GM21367 (cell line): ENCODE measurements around the gene ARNT2.

Source experiments
- ATAC-seq: cut with Tn5 transposase; IDR thresholded peaks from one replicate; pipeline ENCODE4 v1.9.1; 2021; ENCODE audit not compliant: unreplicated experiment

The ARNT2 gene

DNA sequence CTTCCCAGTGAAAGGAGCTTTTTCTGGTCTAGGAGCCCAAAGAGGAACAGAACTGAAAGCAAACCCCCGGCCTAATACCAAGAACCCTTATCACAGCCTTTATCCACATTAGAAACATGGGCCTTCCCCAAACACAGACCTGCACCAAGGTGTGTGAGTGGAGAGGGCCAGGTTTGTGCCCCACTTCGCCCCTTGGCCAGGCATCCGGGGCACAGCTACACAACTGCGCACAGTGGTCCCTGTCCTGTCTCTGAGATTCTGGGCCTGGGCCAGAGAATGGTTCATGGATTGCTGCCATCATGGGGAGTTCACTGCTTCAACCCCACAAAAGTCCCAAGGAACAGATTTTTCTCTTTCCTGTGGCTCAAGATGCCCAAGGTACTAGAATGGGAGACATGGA is 165.5 kb downstream of the ARNT2 start:
- no peak for ATAC-seq

DNA sequence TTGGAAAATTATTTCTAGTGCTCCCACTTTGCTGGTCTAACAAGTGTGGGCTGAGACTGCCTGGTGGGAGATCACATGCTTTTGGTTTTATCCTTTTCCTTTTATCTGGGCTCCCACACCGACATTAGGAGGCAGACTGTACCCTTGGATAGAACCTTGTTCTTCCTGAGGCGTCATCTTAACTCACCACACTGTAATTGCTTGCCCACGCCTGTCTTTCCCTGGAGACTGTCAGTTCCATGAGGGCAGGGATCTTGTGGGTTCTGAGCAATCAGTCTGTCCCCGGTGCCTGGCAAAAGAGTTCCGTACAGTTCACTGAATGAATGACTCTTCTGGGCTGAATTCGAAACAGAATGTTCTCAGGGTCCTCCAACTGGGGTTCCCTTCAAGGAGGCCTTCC is 166.4 kb downstream of the ARNT2 start:
- no peak for ATAC-seq

DNA sequence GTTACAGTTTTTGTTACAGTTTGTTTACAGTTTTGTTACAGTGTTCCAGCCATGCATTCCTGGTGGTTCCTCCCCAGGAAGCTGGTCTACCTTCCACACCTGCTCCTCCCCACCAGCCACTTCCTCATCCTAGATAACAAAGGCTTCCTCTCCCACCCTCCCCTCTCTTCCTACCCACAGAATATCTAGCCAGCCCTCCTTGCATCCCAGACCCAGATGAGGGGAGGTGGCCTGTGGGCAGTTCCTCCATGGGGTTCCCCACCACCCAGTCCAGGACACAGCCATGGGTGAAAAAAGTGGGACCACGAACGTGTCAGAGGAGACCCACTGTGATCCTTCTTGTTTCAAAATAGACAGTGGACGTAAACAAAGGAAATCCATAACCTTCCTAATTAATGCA is 168.2 kb downstream of the ARNT2 start:
- no peak for ATAC-seq

DNA sequence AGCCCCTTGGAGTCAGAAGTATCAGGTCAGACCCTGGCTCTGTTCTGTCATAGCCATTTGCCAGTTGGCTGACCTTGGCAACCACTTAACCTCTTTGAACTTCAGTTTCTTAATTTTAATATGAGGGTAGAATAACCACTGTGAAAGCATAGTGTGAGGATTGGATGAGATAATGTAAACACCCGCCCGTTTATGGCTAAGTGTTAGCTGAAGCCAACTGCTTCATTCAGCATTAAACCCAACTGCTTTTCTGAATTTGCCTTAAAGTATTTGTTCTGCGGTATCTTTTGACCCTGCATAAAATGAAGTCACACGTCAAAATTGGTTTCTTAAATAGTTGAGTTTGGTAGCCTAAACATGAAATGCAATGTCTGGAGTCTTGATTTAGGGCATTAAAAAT is 169.4 kb downstream of the ARNT2 start:
- ATAC-seq, result no peak

DNA sequence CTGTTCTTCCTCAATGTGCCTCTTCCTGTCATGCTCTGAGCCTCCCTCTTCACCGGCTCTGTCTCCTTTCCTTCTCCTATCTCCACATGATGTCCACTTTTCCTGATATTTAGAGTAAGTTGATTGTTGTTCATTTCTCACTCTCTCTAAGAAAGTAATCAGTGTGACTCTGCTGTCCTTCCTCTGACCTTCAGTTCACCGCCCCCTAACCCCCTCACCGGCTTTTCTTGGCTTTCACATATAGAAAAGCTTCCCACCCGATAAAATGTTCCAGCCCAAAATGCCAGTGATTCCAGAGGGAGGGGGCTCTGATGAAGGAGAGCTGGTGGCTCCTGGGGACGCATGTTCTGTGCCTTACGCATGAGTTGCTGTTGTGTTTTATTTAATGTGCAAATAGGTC is 170.4 kb downstream of the ARNT2 start:
- ATAC-seq, result no peak

DNA sequence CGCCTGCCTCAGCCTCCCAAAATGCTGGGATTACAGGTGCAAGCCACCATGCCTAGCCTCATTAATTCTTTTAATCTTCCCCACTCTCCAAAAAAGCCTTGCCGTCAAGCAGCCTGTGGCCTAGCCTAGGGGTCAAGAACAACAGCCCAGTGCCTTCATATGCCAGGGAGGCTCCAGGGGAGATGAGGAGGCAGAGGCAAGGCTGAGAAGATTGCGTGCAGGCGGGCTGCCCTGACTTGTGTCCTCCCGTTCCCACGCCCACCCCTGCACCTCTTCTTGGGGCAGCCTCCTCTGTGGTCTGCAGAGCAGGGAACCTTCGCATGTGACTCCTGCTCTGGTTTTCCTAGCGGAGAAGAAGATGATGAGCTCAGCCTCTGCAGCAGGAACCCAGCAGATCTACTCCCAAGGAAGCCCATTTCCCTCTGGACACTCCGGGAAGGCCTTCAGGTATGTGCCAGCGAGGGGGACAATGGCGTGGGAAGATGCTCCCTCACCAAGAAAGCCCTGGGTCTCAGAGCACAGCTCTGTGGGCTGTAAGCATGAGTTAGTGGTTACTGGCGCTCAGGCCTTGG is 172.4 kb downstream of the ARNT2 start:
- no peak for ATAC-seq

DNA sequence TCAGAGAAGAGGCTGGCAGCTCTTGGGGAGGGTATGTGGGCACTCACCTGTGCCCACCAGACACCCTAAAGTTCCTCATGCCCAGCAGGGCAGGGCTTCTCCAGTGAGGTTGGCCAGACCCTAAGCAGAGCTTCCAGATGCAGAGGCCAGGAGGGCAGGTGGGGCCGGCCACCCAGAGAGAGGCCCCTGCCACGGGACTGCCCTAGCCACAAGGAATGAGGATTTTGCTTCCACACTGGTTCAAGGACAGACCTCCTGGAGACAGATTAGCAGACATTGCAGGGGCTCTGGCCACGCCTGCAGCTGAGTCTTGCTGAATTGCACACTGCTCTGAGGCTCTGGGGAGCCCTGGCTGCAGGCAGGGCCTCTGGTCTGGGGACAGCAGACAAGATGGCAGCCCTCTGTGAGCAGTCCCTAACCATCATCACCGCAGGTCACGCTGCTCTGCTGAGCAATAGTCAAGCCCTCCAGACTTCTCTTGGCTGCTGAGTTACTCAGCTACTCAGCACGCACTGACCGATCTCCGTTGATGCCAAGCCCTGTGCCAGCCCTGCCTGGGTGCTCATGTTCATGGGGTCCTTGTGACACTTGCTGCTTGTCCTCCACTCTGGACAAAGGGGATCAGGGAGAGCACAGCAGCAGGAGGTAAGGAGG is 173.5 kb downstream of the ARNT2 start:
- ATAC-seq, result no peak

DNA sequence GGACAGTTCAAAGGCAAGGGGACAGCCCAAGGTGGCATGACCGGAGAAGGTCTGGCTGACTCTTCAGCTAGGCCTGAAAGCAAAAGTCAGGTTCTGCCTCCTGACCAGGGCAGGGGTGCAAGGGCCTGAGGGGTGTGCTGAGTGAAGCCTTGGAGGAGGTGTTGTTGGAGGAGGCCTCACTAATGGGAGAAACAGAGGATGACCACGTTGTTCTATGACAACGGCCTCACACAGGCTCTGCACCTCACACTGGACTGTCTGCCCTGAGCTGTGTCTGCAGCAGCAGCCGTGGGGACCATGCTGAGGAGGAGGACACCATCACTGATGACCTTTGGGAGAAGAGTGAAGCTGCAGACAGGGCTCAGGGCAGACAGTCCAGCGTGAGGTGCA is 174.0 kb downstream of the ARNT2 start:
- no peak for ATAC-seq

DNA sequence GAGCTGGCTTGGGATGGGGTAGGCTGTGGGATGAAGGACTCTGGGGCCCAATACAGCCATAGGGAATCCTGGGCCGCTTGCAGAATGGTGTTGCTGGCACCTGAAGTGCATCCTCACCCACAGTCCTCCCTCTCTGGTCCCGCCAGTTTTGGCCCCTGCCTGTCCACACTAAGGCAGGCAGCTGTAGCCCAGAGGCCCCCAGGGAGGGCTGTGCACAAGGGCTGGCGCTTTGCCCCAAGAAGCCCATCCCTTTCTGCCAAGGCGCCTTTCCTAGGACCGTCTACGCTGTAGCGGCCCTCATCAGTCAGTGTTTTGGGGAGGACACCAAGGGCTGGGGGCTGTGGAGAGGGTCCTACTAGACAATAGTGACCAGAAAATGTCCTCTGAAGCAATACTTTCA is 174.7 kb downstream of the ARNT2 start:
- no peak for ATAC-seq

DNA sequence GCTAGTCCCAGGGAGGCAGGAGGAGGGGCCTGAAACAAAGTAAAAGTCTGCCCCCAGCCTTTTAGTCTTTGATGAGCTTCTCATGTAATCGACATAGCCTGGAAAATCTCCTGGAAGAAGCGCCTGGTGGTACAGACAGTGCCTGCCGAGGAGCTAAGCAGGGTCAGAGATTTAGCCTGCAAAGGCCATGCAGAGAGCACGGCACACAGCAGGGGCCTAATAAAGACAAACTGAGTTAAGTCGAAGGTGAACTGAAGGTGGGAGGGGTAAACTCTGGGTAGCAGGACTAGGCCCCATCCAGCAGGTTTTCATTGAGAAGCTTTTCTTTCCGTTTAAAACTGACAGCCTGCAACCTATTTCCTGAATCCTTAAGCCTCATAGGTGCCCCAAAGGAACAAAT is 175.4 kb downstream of the ARNT2 start:
- ATAC-seq, result no peak

DNA sequence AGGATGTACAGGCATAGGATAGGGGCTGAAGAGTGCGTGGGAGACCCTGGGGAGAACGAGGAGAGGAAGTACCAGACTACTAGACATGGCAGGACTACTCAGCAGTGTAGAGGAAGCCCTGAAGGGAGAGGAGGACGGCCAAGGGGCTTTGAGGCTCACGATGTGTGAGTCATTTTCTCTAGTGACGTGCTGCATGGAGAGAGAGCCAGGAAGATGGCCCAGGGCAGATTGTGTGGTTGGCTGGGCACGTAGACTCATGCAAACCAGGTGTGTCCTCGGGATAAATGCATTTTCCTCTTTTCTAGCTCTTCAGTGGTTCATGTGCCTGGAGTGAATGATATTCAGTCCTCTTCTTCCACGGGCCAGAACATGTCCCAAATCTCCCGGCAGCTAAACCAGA is 175.9 kb downstream of the ARNT2 start:
- ATAC-seq, result no peak

DNA sequence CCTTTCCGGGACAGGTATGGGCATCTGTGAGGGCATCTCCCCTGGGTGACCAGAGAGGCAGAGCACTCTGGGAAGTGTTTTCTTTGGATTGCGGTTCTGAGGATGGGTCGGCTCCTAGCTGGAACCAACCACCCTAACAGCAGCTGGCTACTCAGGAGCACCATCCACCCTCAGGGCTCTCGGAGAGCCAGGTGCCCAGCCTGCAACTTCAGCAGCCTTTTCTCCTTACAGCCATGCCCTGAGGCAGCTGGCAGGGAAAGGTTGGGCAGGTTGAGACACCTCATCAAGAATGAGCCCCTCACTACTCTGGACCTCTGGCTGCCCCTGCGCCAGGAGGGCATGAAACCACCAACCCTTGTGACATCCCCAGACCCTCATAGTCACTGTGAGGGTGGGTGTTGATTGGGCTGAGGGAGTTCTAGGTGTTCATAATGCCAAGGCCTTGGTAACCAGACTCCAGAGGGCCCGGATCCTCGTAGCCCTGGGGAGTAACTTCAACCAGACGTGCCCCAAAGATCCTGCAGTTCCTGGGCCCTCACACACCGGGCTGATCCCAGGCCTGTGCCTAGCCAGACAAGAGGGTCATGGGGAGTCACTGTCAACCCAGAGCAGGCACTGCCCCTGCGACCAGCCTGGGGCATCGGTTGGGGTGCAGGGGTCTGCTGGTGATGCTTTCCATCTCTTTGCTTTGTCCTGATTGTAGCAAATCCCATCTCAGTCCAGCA is 176.5 kb downstream of the ARNT2 start:
- ATAC-seq, result no peak

DNA sequence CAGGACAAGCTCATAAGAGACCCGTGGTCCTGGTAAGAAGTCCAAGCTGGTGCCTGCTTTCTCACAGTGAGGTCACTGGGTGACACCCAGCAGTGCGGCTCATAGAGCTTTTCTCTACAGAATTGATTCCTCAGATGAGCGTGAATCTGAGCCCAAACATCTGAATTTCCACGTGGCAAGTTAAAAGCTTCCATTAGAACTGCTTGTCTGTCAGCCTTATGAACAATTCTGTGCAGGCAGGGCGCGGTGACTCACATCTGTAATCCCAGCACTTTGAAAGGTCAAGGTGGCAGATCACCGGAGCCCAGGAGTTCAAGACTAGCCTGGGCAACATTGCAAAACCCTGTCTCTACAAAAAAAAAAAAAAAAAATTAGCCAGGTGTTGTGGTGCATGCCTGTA is 177.8 kb downstream of the ARNT2 start:
- no peak for ATAC-seq

DNA sequence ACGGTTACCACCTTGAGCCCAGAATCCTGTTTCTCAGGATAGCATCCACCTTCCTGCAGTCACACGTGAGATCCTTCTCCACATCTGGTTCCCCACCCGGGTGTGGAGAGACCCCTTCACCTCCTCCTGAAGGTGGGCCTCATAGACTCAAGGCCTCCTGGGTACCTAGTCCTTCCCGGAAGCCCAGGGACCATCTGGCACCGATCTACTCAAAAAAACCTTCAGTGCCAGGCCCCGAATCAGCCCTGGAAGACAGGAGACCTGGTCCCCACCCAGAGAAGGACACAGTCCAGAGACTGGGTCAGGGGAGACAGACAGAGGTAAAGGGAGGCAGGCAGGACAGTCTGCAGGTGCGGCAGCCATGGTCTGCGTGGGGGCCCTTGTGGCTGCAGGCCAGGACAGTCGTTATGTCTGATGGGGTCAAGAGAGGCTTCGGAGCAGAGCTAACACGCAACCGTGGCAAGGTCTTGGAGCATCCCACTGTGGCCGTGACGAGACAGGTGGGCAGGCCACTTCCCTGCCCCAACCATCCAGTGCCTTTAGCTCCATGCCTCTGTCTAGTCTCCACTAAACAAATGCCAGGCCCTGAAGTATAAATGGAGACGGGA is 178.7 kb downstream of the ARNT2 start:
- no peak for ATAC-seq

DNA sequence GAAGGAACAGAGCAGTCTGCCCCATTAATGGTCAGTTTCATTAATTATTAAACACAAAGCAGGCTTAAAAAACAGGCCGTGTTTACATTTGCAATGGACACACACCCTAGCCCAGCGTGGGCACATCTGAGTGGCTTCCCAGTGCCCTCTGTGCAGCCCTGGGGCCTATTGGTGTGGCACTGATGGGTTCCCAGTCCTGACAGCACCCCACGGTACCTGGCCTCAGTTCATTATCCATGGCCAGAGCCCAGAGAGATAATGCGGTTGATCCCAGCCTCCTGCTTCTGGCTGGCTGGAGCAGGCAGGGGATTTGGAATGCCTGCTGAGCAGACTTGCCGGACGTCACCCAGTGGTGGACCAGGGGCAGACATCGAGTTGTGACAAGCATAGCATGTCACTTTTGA is 180.4 kb downstream of the ARNT2 start:
- ATAC-seq, result no peak

DNA sequence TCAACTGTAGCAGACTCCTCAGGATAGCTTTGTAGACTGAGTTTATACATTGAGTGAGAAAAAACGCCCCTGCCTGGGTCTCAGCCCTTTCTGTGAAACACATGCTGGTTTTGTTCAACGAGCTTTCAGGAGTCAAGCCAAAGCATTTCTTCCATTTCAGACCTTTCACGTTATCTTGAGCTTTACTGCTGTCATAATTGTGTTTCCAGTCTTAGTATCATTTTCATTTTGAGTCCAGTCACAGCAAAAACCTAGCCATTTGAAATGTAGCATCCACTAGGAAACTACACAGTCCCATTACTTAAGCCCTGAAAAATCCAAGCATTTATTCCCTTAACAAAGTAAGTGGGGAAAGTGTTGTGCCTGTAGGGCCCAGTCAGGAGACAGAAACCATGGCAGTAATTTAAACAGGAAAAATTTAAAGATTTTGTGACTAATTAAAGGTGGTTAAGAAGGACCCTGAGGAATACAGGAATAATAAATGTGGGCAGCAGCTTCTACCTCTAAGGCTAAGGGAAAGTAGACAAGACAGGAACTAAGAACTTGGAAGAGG is 180.9 kb downstream of the ARNT2 start:
- no peak for ATAC-seq

DNA sequence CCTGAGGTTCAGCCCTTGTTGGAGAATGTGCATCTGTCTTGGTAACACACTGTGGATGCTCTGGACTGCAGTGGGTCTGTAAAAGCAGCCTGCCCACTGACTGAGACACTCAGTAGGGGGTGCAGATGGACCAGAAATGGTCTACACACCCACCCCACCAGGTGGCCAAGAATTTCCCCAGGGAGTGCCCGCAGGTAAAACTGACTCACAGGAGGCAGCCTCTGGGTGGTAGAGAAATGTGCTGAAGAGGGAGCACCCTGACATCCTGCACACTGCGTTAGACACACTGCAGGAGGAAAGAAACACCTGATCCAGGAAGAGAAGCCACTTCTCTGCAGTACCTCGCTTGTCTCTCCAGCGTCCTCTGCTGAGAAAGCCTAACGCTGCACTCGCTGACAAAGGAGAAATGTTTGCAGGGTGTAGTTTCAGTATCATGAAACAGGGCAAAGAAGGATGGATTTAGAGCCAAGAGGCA is 181.4 kb downstream of the ARNT2 start:
- no peak for ATAC-seq

DNA sequence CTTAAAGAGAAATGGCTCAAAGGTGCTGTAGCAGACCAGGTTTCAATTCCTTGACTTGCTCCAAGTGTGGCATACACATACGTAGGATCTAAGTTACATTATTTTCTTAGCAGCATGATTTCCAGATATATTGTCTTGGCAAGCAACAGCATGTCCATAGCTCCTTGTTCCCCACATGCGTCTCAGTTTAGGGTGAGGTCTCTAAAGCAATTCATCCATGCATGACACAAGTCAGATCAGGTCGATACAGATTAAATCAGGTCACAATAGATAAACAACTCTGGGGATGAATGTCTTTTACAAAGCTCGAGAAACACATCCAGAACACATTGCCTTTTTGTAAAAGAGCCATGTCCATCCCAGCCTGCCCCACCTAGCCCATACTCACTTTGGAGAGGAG is 182.0 kb downstream of the ARNT2 start:
- no peak for ATAC-seq

DNA sequence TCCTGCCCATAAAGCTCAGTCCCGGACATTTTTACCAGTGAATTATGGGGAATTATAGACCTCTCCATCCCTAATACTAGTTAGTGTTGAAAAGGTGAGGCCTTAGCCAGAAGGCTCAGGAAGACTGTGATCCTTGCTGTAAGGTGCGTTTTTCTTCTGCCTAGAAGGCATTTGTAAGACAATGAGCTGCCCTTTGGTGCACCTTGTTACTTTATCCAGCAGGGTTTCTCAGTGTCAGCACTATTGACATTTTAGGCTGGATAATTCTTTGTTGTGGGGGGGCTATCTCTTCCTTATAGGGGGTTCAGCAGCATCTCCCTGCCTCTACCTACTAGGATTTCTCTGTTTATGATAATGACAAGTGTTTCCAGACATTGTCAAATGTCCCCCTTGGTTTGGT is 182.8 kb downstream of the ARNT2 start:
- ATAC-seq, result no peak

DNA sequence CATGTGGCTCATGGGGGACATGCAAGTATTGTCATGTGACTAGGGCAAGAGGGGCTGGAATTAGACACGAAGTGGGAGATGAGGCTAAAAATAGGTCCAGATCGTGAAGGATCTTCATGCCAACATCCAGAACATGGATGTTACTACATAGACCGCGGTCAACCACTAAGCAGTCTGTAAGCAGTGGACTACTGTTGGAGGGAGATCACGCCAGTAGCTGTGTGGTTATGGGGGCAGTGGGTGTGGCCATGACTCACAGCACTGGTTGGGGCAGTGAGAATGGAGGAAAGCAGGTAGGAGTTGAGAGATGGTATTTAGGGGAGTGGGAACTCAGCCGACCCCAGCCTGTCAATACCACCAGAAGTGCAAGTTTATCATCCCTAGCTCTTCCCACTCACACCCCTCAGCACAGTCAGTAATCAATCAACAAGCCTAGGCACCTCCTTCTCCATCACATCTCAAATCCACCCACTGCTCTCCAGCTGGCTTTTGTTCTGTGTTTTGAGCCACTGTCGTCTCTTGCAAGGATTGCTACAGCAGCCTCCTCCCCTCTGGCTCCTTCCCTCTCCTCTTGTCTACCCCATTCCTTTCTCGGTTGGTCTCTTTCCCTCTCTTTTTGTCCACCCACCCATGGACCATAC is 183.8 kb downstream of the ARNT2 start:
- no peak for ATAC-seq

DNA sequence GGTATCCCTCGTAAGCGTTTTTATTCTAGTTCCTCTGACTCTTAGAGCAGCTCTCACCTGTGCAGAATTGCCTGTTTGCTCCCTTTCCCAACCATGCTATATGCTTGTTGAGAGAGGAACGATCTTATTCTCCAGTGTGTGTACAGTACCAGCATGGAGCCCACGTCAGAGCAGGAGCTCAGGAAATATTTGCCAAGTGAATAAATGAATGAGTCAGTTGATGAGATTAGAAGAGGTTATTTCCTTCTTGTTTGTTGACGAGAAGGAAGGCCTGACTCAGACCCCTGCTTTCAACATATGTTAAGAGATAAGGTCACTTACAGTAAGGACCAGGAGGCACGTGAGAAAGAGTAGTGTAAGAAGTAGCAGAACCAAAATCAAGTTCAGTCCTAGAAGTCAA is 184.6 kb downstream of the ARNT2 start:
- ATAC-seq, result no peak
